GM12873 (cell line): ENCODE results near the gene ZNF12.

Experiments used
- CTCF ChIP-seq: IDR thresholded peaks from 2 replicates; pipeline ENCODE4 v1.5.1; 2012; ENCODE audit warnings: low read depth, mild to moderate bottlenecking, moderate library complexity, low read length, control low read depth; ENCODE audit not compliant: insufficient read depth; ENCODE audit errors: missing control alignments

ZNF12 gene

GRCh38 chr7:6644728-6645127 is 62.0 kb downstream of the ZNF12 start:
- no peak for TF ChIP-seq CTCF

GRCh38 chr7:6643915-6644625 is 62.7 kb downstream of the ZNF12 start:
- TF ChIP-seq CTCF: no peak

GRCh38 chr7:6642861-6643640 is 63.7 kb downstream of the ZNF12 start:
- TF ChIP-seq CTCF: no peak

GRCh38 chr7:6642239-6642839 is 64.4 kb downstream of the ZNF12 start:
- no peak for TF ChIP-seq CTCF

GRCh38 chr7:6641305-6642035 is 65.3 kb downstream of the ZNF12 start:
- no peak for TF ChIP-seq CTCF

- TF ChIP-seq CTCF: no peak
These were observed 66.5 kb downstream of the ZNF12 start for GRCh38 chr7:6640246-6640721.
